Stimulated activated CD4-positive, alpha-beta T cell treated with anti-CD3 and anti-CD28 coated beads, Interleukin-15, amount 100 ng/mL, for 24 hours (primary cell): ENCODE results near the gene SIPA1L3.

Source experiments
- DNase-seq: peaks from one replicate; pipeline ENCODE4 v3.0.0-alpha.2; 2020

SIPA1L3 gene

GRCh38 chr19:38076337-38076736, 169.3 kb downstream of the SIPA1L3 start:
- DNase-seq: no peak

- no peak for DNase-seq
Observed at GRCh38 chr19:38078302-38078930, 171.4 kb downstream of the SIPA1L3 start.

- peak; percentile 12 for DNase-seq
Observed at GRCh38 chr19:38079926-38080380, 172.9 kb downstream of the SIPA1L3 start.

- DNase-seq: no peak
Observed at GRCh38 chr19:38081547-38082255, 174.7 kb downstream of the SIPA1L3 start.

- no peak for DNase-seq
Observed at GRCh38 chr19:38082256-38083118, 175.5 kb downstream of the SIPA1L3 start.

- DNase-seq: no peak
Observed at GRCh38 chr19:38084196-38084595, 177.2 kb downstream of the SIPA1L3 start.

- DNase-seq: no peak
Observed at GRCh38 chr19:38089440-38089839, 182.4 kb downstream of the SIPA1L3 start.

- no peak for DNase-seq
Observed at GRCh38 chr19:38093154-38093553, 186.1 kb downstream of the SIPA1L3 start.

- no peak for DNase-seq
Observed at GRCh38 chr19:38093587-38093986, 186.6 kb downstream of the SIPA1L3 start.

- DNase-seq: peak; percentile 70
Observed at GRCh38 chr19:38095411-38096308, 188.7 kb downstream of the SIPA1L3 start.

- DNase-seq: no peak
Observed at GRCh38 chr19:38099966-38100365, 193.0 kb downstream of the SIPA1L3 start.

- no peak for DNase-seq
Observed at GRCh38 chr19:38100589-38100988, 193.6 kb downstream of the SIPA1L3 start.

GRCh38 chr19:38101723-38102122, 194.7 kb downstream of the SIPA1L3 start:
- DNase-seq: no peak

- no peak for DNase-seq
Observed at GRCh38 chr19:38105574-38105973, 198.6 kb downstream of the SIPA1L3 start.

GRCh38 chr19:38107129-38107528, 200.1 kb downstream of the SIPA1L3 start:
- DNase-seq: no peak

GRCh38 chr19:38111898-38112297, 204.9 kb downstream of the SIPA1L3 start:
- no peak for DNase-seq

GRCh38 chr19:38114651-38115050, 207.6 kb downstream of the SIPA1L3 start:
- no peak for DNase-seq

- no peak for DNase-seq
Observed at GRCh38 chr19:38115271-38115802, 208.3 kb downstream of the SIPA1L3 start.

GRCh38 chr19:38118176-38118575, 211.2 kb downstream of the SIPA1L3 start:
- no peak for DNase-seq

- DNase-seq: no peak
Observed at GRCh38 chr19:38120471-38121025, 213.5 kb downstream of the SIPA1L3 start.

- DNase-seq: no peak
Observed at GRCh38 chr19:38122402-38123093, 215.5 kb downstream of the SIPA1L3 start.
